Measurements from ENCODE around the gene WWP2. TPM values are rescaled to one million over a fixed set of nuclear protein-coding genes. Genes with fewer than 3 reads are reported as not detected.

WWP2 gene
- total RNA-seq, 1 experiment from 2014 or later: 40.2 TPM

DNA sequence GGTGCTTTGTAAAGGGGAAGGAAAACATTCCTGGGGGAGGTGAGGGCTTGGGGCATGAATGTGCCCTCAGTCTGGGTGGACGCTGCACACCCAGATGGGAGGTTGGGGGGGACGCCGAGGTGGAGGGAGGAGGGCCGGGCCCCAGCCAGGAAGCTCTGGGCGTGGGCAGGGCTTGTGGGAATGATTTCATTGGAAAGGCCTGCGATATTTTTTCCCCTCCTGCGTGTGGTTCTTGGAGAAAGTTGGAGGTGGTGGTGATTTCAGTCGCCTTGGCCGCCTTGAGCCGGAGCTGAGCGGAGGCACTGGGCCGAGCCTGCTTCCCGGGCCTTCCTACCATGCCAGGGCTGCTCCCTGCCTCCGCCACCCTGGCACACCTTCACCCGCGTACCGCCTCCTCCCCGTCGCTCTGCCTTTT lies 162.7 kb downstream of the WWP2 start:
- Histone ChIP-seq H3K56ac (ENCODE audit: insufficient read length, low read depth, low read length) (no peak overlapping the region), H2BK12ac (ENCODE audit: insufficient read length, low read depth, low read length) (no peak overlapping the region), H3K4me2 (ENCODE audit: insufficient read depth, insufficient read length, low read length) (no peak overlapping the region), H2BK15ac (ENCODE audit: low read depth, low read length) (no peak overlapping the region), H4K20me1 (ENCODE audit: control insufficient read depth, insufficient read depth, insufficient read length) (no peaks in the 10 kb centered on the region), H2AK5ac (ENCODE audit: insufficient read length, low read length) (no peak overlapping the region), H3K9me3 (ENCODE audit: control insufficient read depth, low read depth, low read length) (no peaks in the 10 kb centered on the region), H2BK5ac (ENCODE audit: insufficient read length, low read length) (no peak overlapping the region), H3K27ac (ENCODE audit: insufficient read length, low read depth, low read length) (no peak overlapping the region), H3K27me3 (ENCODE audit: insufficient read depth, low read length) (no peaks in the 10 kb centered on the region), H4K91ac (ENCODE audit: insufficient read length, low read depth, low read length) (no peak overlapping the region), H3T11ph (ENCODE audit: low read length) (no peak overlapping the region), H4K8ac (replicated peaks; ENCODE audit: insufficient read length, low read depth, low read length) (no peak overlapping the region), H2BK20ac (ENCODE audit: low read depth, low read length, poor library complexity, severe bottlenecking) (no peak overlapping the region), H4K5ac (ENCODE audit: insufficient read length, low read depth, low read length) (no peak overlapping the region), H3K14ac (ENCODE audit: insufficient read depth, low read length) (0 out of 2 replicates have a peak overlapping the region, but pooled peaks have one; percentile 20), H3K79me2 (ENCODE audit: insufficient read depth, low read length) (no peaks in the 10 kb centered on the region), H3K4me1 (ENCODE audit: insufficient read depth, low read length) (peaks cover 6% of the 10 kb centered on the region; the same call in 1 of the 2 replicates), H3K23me2 (ENCODE audit: insufficient read length, low read depth, low read length, poor library complexity, severe bottlenecking) (no peaks in the 10 kb centered on the region), H2BK120ac (ENCODE audit: low read depth, low read length, poor library complexity, severe bottlenecking) (no peak overlapping the region), H3K79me1 (ENCODE audit: insufficient read depth, low read depth, low read length, poor library complexity, severe bottlenecking) (no peaks in the 10 kb centered on the region), H3K9ac (ENCODE audit: extremely low read depth, insufficient read length, low read length) (no peak overlapping the region), H3K4ac (ENCODE audit: low read depth, low read length) (no peak overlapping the region), H3K23ac (ENCODE audit: insufficient read length, low read depth, low read length) (no peak overlapping the region), H2AFZ (ENCODE audit: low read length) (no peak overlapping the region), H3K18ac (ENCODE audit: insufficient read length, low read depth, low read length) (no peak overlapping the region)
- Mint-ChIP-seq H3K36me3 (ENCODE audit: insufficient read depth in 1 of 3, low read depth in 3 of 3) (peaks cover 0 to 13% (median 4%) of the 10 kb centered on the region in 3 experiments; a peak in 4 of 7 replicates), H3K27ac (peak overlapping the region in 1 of 3 experiments; percentile 71; a peak in 2 of 7 replicates), H3K4me3 (no peak overlapping the region), H3K4me1 (peaks cover 22 to 37% of the 10 kb centered on the region in 2 experiments), H3K27me3 (ENCODE audit: low read depth) (no peaks in the 10 kb centered on the region; the same call in 1 of the 2 replicates), H3K9me3 (no peaks in the 10 kb centered on the region)
- DNase-seq: no peak
- TF ChIP-seq, protein P1, sequence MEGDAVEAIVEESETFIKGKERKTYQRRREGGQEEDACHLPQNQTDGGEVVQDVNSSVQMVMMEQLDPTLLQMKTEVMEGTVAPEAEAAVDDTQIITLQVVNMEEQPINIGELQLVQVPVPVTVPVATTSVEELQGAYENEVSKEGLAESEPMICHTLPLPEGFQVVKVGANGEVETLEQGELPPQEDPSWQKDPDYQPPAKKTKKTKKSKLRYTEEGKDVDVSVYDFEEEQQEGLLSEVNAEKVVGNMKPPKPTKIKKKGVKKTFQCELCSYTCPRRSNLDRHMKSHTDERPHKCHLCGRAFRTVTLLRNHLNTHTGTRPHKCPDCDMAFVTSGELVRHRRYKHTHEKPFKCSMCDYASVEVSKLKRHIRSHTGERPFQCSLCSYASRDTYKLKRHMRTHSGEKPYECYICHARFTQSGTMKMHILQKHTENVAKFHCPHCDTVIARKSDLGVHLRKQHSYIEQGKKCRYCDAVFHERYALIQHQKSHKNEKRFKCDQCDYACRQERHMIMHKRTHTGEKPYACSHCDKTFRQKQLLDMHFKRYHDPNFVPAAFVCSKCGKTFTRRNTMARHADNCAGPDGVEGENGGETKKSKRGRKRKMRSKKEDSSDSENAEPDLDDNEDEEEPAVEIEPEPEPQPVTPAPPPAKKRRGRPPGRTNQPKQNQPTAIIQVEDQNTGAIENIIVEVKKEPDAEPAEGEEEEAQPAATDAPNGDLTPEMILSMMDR (conservative IDR thresholded peaks at IDR 0.05): no peak
- no CpG with 5 or more reads among the region's 19 CpGs for WGBS (ENCODE audit: extremely low coverage, insufficient read length, low lambda C conversion rate)

Data from H9 (cell line).